Left ventricle myocardium inferior (tissue), 1 donor: Measurements from ENCODE around the gene LIN28A. TPM values are rescaled to one million over a fixed set of nuclear protein-coding genes. Genes with fewer than 3 reads are reported as not detected.
A peak's percentile ranks its signal among the peaks of the same experiment; 100 is the strongest.

Source experiments
- DNase-seq: peaks from one replicate; pipeline ENCODE4 v3.0.0-alpha.2; 2020
- H3K27ac ChIP-seq: fragments of 200-600 bp; replicated peaks from 2 replicates; pipeline ENCODE4 v1.8.0; 2021
- H3K27me3 ChIP-seq: fragments of 200-600 bp; 2 replicates; pipeline ENCODE4 v1.8.0; 2021; ENCODE audit warnings: low read depth
- H3K36me3 ChIP-seq: fragments of 200-600 bp; 2 replicates; pipeline ENCODE4 v1.8.0; 2021
- H3K4me1 ChIP-seq: fragments of 200-600 bp; 2 replicates; pipeline ENCODE4 v1.8.0; 2021
- H3K4me3 ChIP-seq: fragments of 200-600 bp; 2 replicates; pipeline ENCODE4 v1.8.0; 2021; ENCODE audit warnings: mild to moderate bottlenecking, moderate library complexity
- H3K9me3 ChIP-seq: fragments of 200-600 bp; replicated peaks from 2 replicates; pipeline ENCODE4 v1.8.0; 2021
- CTCF ChIP-seq: fragments of 200-600 bp; IDR thresholded peaks from 2 replicates; pipeline ENCODE4 v1.8.0; 2021; ENCODE audit warnings: antibody characterized with exemption, mild to moderate bottlenecking, borderline replicate concordance
- intact Hi-C: fragments of 100-400 bp; cut with micrococcal nuclease; formaldehyde crosslinking; loops from one replicate; pipeline ENCODE4 v1.11.0; 2022
- total RNA-seq: library from RNA; stranded (reverse); fragmentation: NEBNext Ultra II Directional; extraction: Animal tissue kit (Norgen Biotek cat#: 25700); gene quantifications from one replicate; pipeline ENCODE4 v1.2.1, GENCODE V29; 2021
- donor health status: DM: no; HTN: yes; CAD: no; lungs with severe emphysema.

The LIN28A gene
- total RNA-seq, 1 donor from 2014 or later = not detected

GRCh38 chr1:26431979-26432695 lies 21.5 kb downstream of the LIN28A start, which contains the start of gene DHDDS:
TSS of gene DHDDS (plus strand) at chr1:26432321. CDS start at chr1:26432946, 625 bp downstream.
- TF ChIP-seq CTCF = no peak
- no peaks in the 10 kb centered on the region for H3K9me3 ChIP-seq
- intact Hi-C loops = no loop called here
- H3K36me3 ChIP-seq = peaks cover 30% of the 10 kb centered on the region
- no peaks in the 10 kb centered on the region for H3K27me3 ChIP-seq
- peak within 1 kb of the TSS; percentile 88 for H3K27ac ChIP-seq
- H3K4me3 ChIP-seq = peak within 1 kb of the TSS; percentile 88
- H3K4me1 ChIP-seq = peaks cover 27% of the 10 kb centered on the region
- peak; percentile 98 for DNase-seq

GRCh38 chr1:26432793-26433192 lies 22.2 kb downstream of the LIN28A start:
- Histone ChIP-seq H3K4me3 (peak overlapping the region; percentile 88), H3K9me3 (no peaks in the 10 kb centered on the region), H3K4me1 (peaks cover 27% of the 10 kb centered on the region), H3K27ac (peak overlapping the region; percentile 88), H3K36me3 (peaks cover 36% of the 10 kb centered on the region), H3K27me3 (no peaks in the 10 kb centered on the region)
- intact Hi-C loops = no loop called here
- TF ChIP-seq CTCF = no peak
- no peak for DNase-seq

- intact Hi-C loops = no loop called here
- no peak for DNase-seq
- Histone ChIP-seq H3K9me3 (no peaks in the 10 kb centered on the region), H3K27me3 (no peaks in the 10 kb centered on the region), H3K4me3 (no peak overlapping the region), H3K36me3 (peaks cover 51% of the 10 kb centered on the region), H3K27ac (no peak overlapping the region), H3K4me1 (peaks cover 27% of the 10 kb centered on the region)
- TF ChIP-seq CTCF = no peak
These were observed 23.6 kb downstream of the LIN28A start for GRCh38 chr1:26434161-26434752.

- peaks cover 89% of the 10 kb centered on the region for H3K36me3 ChIP-seq
- intact Hi-C loops = no loop called here
- H3K9me3 ChIP-seq = no peaks in the 10 kb centered on the region
- TF ChIP-seq CTCF = no peak
- no peak for DNase-seq
- no peak overlapping the region for H3K27ac ChIP-seq
- H3K4me3 ChIP-seq = no peak overlapping the region
- H3K4me1 ChIP-seq = peaks cover 14% of the 10 kb centered on the region
- H3K27me3 ChIP-seq = no peaks in the 10 kb centered on the region
These were observed 27.4 kb downstream of the LIN28A start for GRCh38 chr1:26438041-26438440.

- intact Hi-C loops = no loop called here
- Histone ChIP-seq H3K4me3 (no peak overlapping the region), H3K36me3 (peaks cover 100% of the 10 kb centered on the region), H3K27me3 (no peaks in the 10 kb centered on the region), H3K9me3 (no peaks in the 10 kb centered on the region), H3K4me1 (no peaks in the 10 kb centered on the region), H3K27ac (no peak overlapping the region)
- no peak for DNase-seq
- TF ChIP-seq CTCF = no peak
These were observed 29.6 kb downstream of the LIN28A start for GRCh38 chr1:26440259-26440658.
